ENCODE data around the gene PRDM16. TPM values are rescaled to one million over a fixed set of nuclear protein-coding genes. Genes with fewer than 3 reads are reported as not detected.

The PRDM16 gene
- total and polyA plus RNA-seq, 4 donors: 0.05 to 0.67 (median 0.19) TPM

GRCh38 chr1:3138623-3139151, 69.7 kb downstream of the PRDM16 start:
- Histone ChIP-seq H3K27me3 (ENCODE audit: control insufficient read depth in 4 of 4, insufficient read depth in 4 of 4, low read length in 3 of 4) (no peaks in the 10 kb centered on the region), H3K4me3 (ENCODE audit: low read depth in 1 of 3, low read length in 3 of 3) (no peak overlapping the region), H3K4me1 (ENCODE audit: control insufficient read depth in 4 of 4, insufficient read depth in 4 of 4, low read length in 3 of 4) (no peaks in the 10 kb centered on the region), H3K36me3 (ENCODE audit: control insufficient read depth in 4 of 4, insufficient read depth in 3 of 4, low read depth in 1 of 4, low read length in 3 of 4) (no peaks in the 10 kb centered on the region), H3K27ac (ENCODE audit: low read depth in 1 of 2, low read length in 2 of 2) (no peak overlapping the region), H3K9ac (ENCODE audit: low read depth in 1 of 2, low read length in 2 of 2) (no peak overlapping the region), H3K9me3 (ENCODE audit: control insufficient read depth in 4 of 4, low read length in 3 of 4) (no peaks in the 10 kb centered on the region)
- no peak for DNase-seq (ENCODE audit: low spot score)
- WGBS: 66% methylated on average over 18 of the region's 18 CpGs
- no peak for TF ChIP-seq ATF3 (IDR thresholded peaks at IDR 0.05)
- no peak for TF ChIP-seq CTCF (IDR thresholded peaks at IDR 0.05; ENCODE audit: low read depth, low read length, missing input control)

GRCh38 chr1:3139451-3139852, 70.4 kb downstream of the PRDM16 start:
- H3K9me3 ChIP-seq (ENCODE audit: control insufficient read depth in 4 of 4, low read length in 3 of 4): no peaks in the 10 kb centered on the region
- no peaks in the 10 kb centered on the region for H3K36me3 ChIP-seq (ENCODE audit: control insufficient read depth in 4 of 4, insufficient read depth in 3 of 4, low read depth in 1 of 4, low read length in 3 of 4)
- no peak for DNase-seq (ENCODE audit: low spot score)
- no peak overlapping the region for H3K27ac ChIP-seq (ENCODE audit: low read depth in 1 of 2, low read length in 2 of 2)
- H3K4me1 ChIP-seq (ENCODE audit: control insufficient read depth in 4 of 4, insufficient read depth in 4 of 4, low read length in 3 of 4): no peaks in the 10 kb centered on the region
- no peak overlapping the region for H3K4me3 ChIP-seq (ENCODE audit: low read depth in 1 of 3, low read length in 3 of 3)
- H3K9ac ChIP-seq (ENCODE audit: low read depth in 1 of 2, low read length in 2 of 2): no peak overlapping the region
- TF ChIP-seq RXRA (IDR thresholded peaks at IDR 0.05) (no peak), GABPA (IDR thresholded peaks at IDR 0.05 in 1 of 2, conservative IDR thresholded peaks at IDR 0.05 in 1 of 2) (no peak), CTCF (IDR thresholded peaks at IDR 0.05; ENCODE audit: low read depth, low read length, missing input control) (no peak), YY1 (IDR thresholded peaks at IDR 0.05) (no peak), RAD21 (IDR thresholded peaks at IDR 0.05) (no peak), MAX (IDR thresholded peaks at IDR 0.05) (no peak), SP1 (IDR thresholded peaks at IDR 0.05) (no peak), ZBTB33 (IDR thresholded peaks at IDR 0.05) (no peak), FOXA2 (IDR thresholded peaks at IDR 0.05) (no peak), HNF4G (IDR thresholded peaks at IDR 0.05) (no peak), JUND (IDR thresholded peaks at IDR 0.05) (no peak), REST (IDR thresholded peaks at IDR 0.05) (no peak)
- H3K27me3 ChIP-seq (ENCODE audit: control insufficient read depth in 4 of 4, insufficient read depth in 4 of 4, low read length in 3 of 4): no peaks in the 10 kb centered on the region
- 63% methylated on average over 16 of the region's 16 CpGs for whole genome bisulfite sequencing
